OCI-M2 (cell line): ENCODE results near the gene ZNF880.
"Not testable (repeated sequence)": the region's sequence is repeated elsewhere in the genome, so short reads cannot be mapped to it uniquely, and the experiment has no call there.

Experiments used
- DNase-seq: peaks from one replicate; lab custom pipeline; 2025; ENCODE audit not compliant: unreplicated experiment; lab: John Stamatoyannopoulos, UW

The ZNF880 gene

GRCh38 chr19:52369559-52370340, at the start of gene ZNF880:
Gene ZNF880 (plus strand): TSS chr19:52369923. CDS start chr19:52369966, 43 bp downstream.
- DNase-seq: peak; percentile 39

- DNase-seq: no peak
These were observed 47.3 kb upstream of the ZNF880 start for GRCh38 chr19:52322429-52322828.

GRCh38 chr19:52331757-52332156, 38.0 kb upstream of the ZNF880 start:
- DNase-seq: no peak

- no peak for DNase-seq
These were observed 34.0 kb upstream of the ZNF880 start for GRCh38 chr19:52335768-52336116.

GRCh38 chr19:52336117-52336790, 33.5 kb upstream of the ZNF880 start, which contains the start of gene ZNF610:
Gene ZNF610 (plus strand): TSS chr19:52336243. CDS start chr19:52349173, 12,930 bp downstream.
- DNase-seq: peak; percentile 89

GRCh38 chr19:52336791-52337381, 32.8 kb upstream of the ZNF880 start:
- DNase-seq: no peak

GRCh38 chr19:52339022-52339421, 30.7 kb upstream of the ZNF880 start:
- not testable (repeated sequence) for DNase-seq

- DNase-seq: no peak
These were observed 26.2 kb upstream of the ZNF880 start for GRCh38 chr19:52343548-52343947.

- no peak for DNase-seq
These were observed 24.6 kb upstream of the ZNF880 start for GRCh38 chr19:52345162-52345561.

- DNase-seq: no peak
These were observed 18.2 kb upstream of the ZNF880 start for GRCh38 chr19:52351512-52351911.

GRCh38 chr19:52366414-52366824, 3.3 kb upstream of the ZNF880 start:
- DNase-seq: no peak

- DNase-seq: no peak
These were observed 603 bp downstream of the ZNF880 start for GRCh38 chr19:52370341-52370710.

GRCh38 chr19:52391135-52391534, 21.4 kb downstream of the ZNF880 start:
- DNase-seq: no peak

- DNase-seq: peak; percentile 57
These were observed 27.8 kb downstream of the ZNF880 start, which contains the start of gene ZNF528 for GRCh38 chr19:52397310-52398080. Gene ZNF528 (plus strand): TSS chr19:52397849. CDS start chr19:52402014, 4,165 bp downstream.

- DNase-seq: no peak
These were observed 28.3 kb downstream of the ZNF880 start for GRCh38 chr19:52398081-52398441.

GRCh38 chr19:52410276-52410675, 40.6 kb downstream of the ZNF880 start:
- DNase-seq: no peak

- no peak for DNase-seq
These were observed 46.0 kb downstream of the ZNF880 start for GRCh38 chr19:52415711-52416110.

- DNase-seq: no peak
These were observed 59.2 kb downstream of the ZNF880 start, which contains the start of gene ZNF534 for GRCh38 chr19:52428937-52429336. Gene ZNF534 (plus strand): TSS chr19:52429148. CDS start chr19:52431475, 2,327 bp downstream.
